Astrocyte (in vitro differentiated cells and primary cell): ENCODE results near the gene PTPRN2. TPM values are rescaled to one million over a fixed set of nuclear protein-coding genes. Genes with fewer than 3 reads are reported as not detected.
A peak's percentile ranks its signal among the peaks of the same experiment; 100 is the strongest.

ENCODE experiments used
- DNase-seq: peaks from one replicate; pipeline ENCODE4 v3.0.0-alpha.2; 2010; ENCODE audit warnings: low read depth
- FAIRE-seq: peaks from 2 replicates; lab custom pipeline; 2011; peaks lifted over from hg19 to GRCh38; lab: Jason Lieb, UNC
- H2AFZ ChIP-seq: 2 replicates; pipeline ENCODE4 v1.6.0; 2012; ENCODE audit warnings: low read depth, low read length, inconsistent platforms
- H3K27ac ChIP-seq: 2 replicates; pipeline ENCODE4 v1.5.1; 2011; ENCODE audit warnings: low read depth, low read length, inconsistent platforms
- H3K27me3 ChIP-seq: 2 replicates; pipeline ENCODE4 v1.6.0; 2011; ENCODE audit warnings: low read length, inconsistent platforms; ENCODE audit not compliant: insufficient read depth
- H3K36me3 ChIP-seq: 2 replicates; pipeline ENCODE4 v1.5.1; 2011; ENCODE audit warnings: low read length, inconsistent platforms; ENCODE audit not compliant: insufficient read depth
- H3K4me1 ChIP-seq: 2 replicates; pipeline ENCODE4 v1.5.1; 2011; ENCODE audit warnings: low read length, inconsistent platforms; ENCODE audit not compliant: insufficient read depth
- H3K4me2 ChIP-seq: 2 replicates; pipeline ENCODE4 v1.6.0; 2012; ENCODE audit warnings: low read length, inconsistent platforms
- H3K4me3 ChIP-seq: 2 replicates; pipeline ENCODE4 v1.5.1; 2011; ENCODE audit warnings: low read depth, mild to moderate bottlenecking, low read length, inconsistent platforms; ENCODE audit not compliant: insufficient read depth
- H3K79me2 ChIP-seq: 2 replicates; pipeline ENCODE4 v1.6.0; 2012; ENCODE audit warnings: mild to moderate bottlenecking, low read length, inconsistent platforms; ENCODE audit not compliant: insufficient read depth
- H3K9ac ChIP-seq: 2 replicates; pipeline ENCODE4 v1.6.0; 2012; ENCODE audit warnings: mild to moderate bottlenecking, low read length, inconsistent platforms
- H3K9me3 ChIP-seq: 2 replicates; pipeline ENCODE4 v1.5.1; 2012; ENCODE audit warnings: low read depth, mild to moderate bottlenecking, low read length, inconsistent platforms; ENCODE audit not compliant: insufficient read depth
- H4K20me1 ChIP-seq: 2 replicates; pipeline ENCODE4 v1.6.0; 2012; ENCODE audit warnings: low read length, inconsistent platforms; ENCODE audit not compliant: insufficient read depth
- H3K27ac Mint-ChIP-seq: one replicate; pipeline ENCODE4 v1.8.0; 2021; ENCODE audit warnings: mild to moderate bottlenecking, mixed read lengths; ENCODE audit not compliant: unreplicated experiment
- H3K27me3 Mint-ChIP-seq: one replicate; pipeline ENCODE4 v1.8.0; 2021; ENCODE audit warnings: low read depth, mixed read lengths; ENCODE audit not compliant: unreplicated experiment
- H3K36me3 Mint-ChIP-seq: one replicate; pipeline ENCODE4 v1.8.0; 2021; ENCODE audit warnings: low read depth, mixed read lengths; ENCODE audit not compliant: unreplicated experiment
- H3K4me1 Mint-ChIP-seq: one replicate; pipeline ENCODE4 v1.8.0; 2021; ENCODE audit warnings: low read depth, mixed read lengths; ENCODE audit not compliant: unreplicated experiment
- H3K4me3 Mint-ChIP-seq: one replicate; pipeline ENCODE4 v1.8.0; 2021; ENCODE audit warnings: mild to moderate bottlenecking, moderate library complexity, mixed read lengths; ENCODE audit not compliant: unreplicated experiment
- H3K9me3 Mint-ChIP-seq: one replicate; pipeline ENCODE4 v1.8.0; 2021; ENCODE audit warnings: mild to moderate bottlenecking, mixed read lengths; ENCODE audit not compliant: unreplicated experiment
- EZH2 ChIP-seq: IDR thresholded peaks from 2 replicates; pipeline ENCODE4 v1.6.1; 2012; ENCODE audit warnings: mild to moderate bottlenecking, low read length, inconsistent platforms; ENCODE audit not compliant: insufficient read depth
- total RNA-seq: library from RNA; stranded (reverse); gene quantifications from 2 replicates; pipeline ENCODE4 v1.2.1, GENCODE V29; 2021
- TF ChIP-seq, protein P1 (sequence below): IDR thresholded peaks from 2 replicates; pipeline ENCODE4 v1.5.1; 2011; ENCODE audit warnings: low read depth, mild to moderate bottlenecking, inconsistent platforms, low read length, moderate library complexity; ENCODE audit not compliant: insufficient read depth

The PTPRN2 gene
- total RNA-seq, 1 donor from 2014 or later: 0.09 TPM

DNA sequence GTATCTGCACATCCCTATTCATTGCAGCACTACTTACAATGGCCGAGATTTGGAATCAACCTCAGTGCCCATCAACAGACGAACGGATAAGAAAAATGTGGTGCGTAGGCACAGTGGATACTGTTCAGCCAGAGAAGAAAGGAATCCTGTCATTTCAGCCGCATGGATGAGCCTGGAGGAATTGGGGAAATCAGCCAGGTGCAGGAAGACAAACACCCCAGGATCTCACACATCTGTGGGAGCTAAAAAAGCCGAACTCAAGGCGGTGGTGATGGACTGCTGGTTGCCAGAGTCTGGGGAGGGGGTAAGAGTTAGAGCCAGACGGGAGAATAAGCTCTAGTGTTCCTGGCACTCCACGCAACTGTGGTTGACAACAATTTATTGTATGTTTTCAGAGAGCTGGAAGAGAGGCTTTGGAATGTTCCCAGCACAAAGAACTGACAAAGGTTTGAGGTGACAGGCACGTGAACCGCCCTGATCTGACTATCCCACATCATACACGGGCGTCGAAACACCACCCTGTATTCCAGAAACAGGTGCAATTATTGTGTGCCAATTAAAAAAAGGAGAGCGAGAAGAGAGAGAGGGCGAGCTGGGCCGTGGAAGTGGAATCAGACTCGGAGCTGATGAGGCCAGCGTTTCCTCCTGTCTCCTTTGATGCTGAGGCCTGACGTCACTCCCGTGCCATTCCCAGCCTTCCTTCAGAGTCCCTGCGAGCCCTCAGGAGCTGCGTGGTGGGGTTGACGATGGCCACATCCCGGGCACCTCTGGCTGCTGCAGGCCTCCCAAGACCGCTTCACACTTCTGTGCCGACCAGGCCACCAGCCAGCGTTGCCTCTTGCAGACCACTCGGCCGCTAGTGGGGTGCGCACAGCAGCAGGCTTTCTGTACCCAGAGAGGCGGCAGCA, 1061.4 kb downstream of the PTPRN2 start:
- DNase-seq: peak; percentile 2
- H3K36me3 Mint-ChIP-seq: no peaks in the 10 kb centered on the region
- FAIRE-seq: no peak
- no peak overlapping the region for H3K4me3 Mint-ChIP-seq
- Histone ChIP-seq H3K9ac (no peak overlapping the region), H2AFZ (peak overlapping the region; percentile 1), H3K27ac (no peak overlapping the region), H3K4me2 (peak overlapping the region; percentile 5), H3K4me1 (no peaks in the 10 kb centered on the region), H4K20me1 (no peaks in the 10 kb centered on the region), H3K4me3 (no peak overlapping the region), H3K9me3 (no peaks in the 10 kb centered on the region), H3K27me3 (peaks cover 4% of the 10 kb centered on the region), H3K79me2 (no peaks in the 10 kb centered on the region), H3K36me3 (no peaks in the 10 kb centered on the region)
- H3K9me3 Mint-ChIP-seq: peaks cover 24% of the 10 kb centered on the region
- no peaks in the 10 kb centered on the region for H3K4me1 Mint-ChIP-seq
- no peak overlapping the region for H3K27ac Mint-ChIP-seq
- no peak for TF ChIP-seq EZH2
- TF ChIP-seq, protein P1, sequence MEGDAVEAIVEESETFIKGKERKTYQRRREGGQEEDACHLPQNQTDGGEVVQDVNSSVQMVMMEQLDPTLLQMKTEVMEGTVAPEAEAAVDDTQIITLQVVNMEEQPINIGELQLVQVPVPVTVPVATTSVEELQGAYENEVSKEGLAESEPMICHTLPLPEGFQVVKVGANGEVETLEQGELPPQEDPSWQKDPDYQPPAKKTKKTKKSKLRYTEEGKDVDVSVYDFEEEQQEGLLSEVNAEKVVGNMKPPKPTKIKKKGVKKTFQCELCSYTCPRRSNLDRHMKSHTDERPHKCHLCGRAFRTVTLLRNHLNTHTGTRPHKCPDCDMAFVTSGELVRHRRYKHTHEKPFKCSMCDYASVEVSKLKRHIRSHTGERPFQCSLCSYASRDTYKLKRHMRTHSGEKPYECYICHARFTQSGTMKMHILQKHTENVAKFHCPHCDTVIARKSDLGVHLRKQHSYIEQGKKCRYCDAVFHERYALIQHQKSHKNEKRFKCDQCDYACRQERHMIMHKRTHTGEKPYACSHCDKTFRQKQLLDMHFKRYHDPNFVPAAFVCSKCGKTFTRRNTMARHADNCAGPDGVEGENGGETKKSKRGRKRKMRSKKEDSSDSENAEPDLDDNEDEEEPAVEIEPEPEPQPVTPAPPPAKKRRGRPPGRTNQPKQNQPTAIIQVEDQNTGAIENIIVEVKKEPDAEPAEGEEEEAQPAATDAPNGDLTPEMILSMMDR: no peak
- H3K27me3 Mint-ChIP-seq: no peaks in the 10 kb centered on the region

DNA sequence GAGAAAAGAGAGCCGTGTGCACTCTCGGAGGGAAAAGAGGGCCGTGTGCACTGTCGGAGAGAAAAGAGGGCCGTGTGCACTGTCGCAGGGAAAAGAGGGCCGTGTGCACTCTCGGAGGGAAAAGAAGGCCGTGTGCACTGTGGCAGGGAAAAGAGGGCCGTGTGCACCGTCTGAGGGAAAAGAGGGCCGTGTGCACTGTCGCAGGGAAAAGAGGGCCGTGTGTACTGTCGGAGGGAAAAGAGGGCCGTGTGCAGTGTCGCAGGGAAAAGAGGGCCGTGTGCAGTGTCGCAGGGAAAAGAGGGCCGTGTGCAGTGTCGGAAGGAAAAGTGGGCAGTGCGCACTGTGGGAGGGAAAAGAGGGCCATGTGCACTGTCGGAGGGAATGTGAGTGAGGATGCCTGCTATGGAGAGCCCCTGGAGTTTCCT, 1062.1 kb downstream of the PTPRN2 start:
- Histone ChIP-seq H3K9me3 (no peaks in the 10 kb centered on the region), H4K20me1 (no peaks in the 10 kb centered on the region), H3K4me3 (no peak overlapping the region), H3K36me3 (no peaks in the 10 kb centered on the region), H3K9ac (no peak overlapping the region), H3K27ac (no peak overlapping the region), H2AFZ (no peak overlapping the region), H3K4me1 (no peaks in the 10 kb centered on the region), H3K4me2 (no peak overlapping the region), H3K79me2 (no peaks in the 10 kb centered on the region), H3K27me3 (peaks cover 4% of the 10 kb centered on the region)
- TF ChIP-seq EZH2: no peak
- TF ChIP-seq, protein P1: no peak
- H3K36me3 Mint-ChIP-seq: no peaks in the 10 kb centered on the region
- no peak overlapping the region for H3K4me3 Mint-ChIP-seq
- no peaks in the 10 kb centered on the region for H3K27me3 Mint-ChIP-seq
- no peak overlapping the region for H3K27ac Mint-ChIP-seq
- no peaks in the 10 kb centered on the region for H3K4me1 Mint-ChIP-seq
- DNase-seq: no peak
- no peak for FAIRE-seq
- peaks cover 26% of the 10 kb centered on the region for H3K9me3 Mint-ChIP-seq

DNA sequence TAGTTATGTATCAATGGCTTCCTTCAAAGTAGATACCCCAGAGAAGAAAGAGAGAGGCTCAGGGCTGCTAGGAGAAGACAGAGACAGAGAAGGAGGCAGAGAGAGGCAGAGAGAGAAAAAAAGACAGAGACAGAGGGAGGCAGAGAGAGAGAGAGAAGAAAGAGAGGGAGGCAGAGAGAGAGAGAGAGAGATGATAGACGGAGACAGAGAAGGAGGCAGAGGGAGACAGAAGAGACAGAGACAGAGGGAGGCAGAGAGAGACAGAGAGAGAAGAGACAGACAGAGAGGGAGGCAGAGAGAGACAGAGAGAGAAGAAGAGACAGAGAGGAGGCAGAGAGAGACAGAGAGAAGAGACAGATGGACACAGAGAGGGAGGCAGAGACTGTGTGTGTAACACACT, 1062.9 kb downstream of the PTPRN2 start:
- H3K9me3 ChIP-seq: no peaks in the 10 kb centered on the region
- H3K36me3 Mint-ChIP-seq: no peaks in the 10 kb centered on the region
- peaks cover 26% of the 10 kb centered on the region for H3K9me3 Mint-ChIP-seq
- no peak overlapping the region for H3K4me3 Mint-ChIP-seq
- DNase-seq: no peak
- FAIRE-seq: no peak
- H3K27me3 ChIP-seq: peaks cover 4% of the 10 kb centered on the region
- TF ChIP-seq EZH2: no peak
- TF ChIP-seq, protein P1: no peak
- H3K36me3 ChIP-seq: no peaks in the 10 kb centered on the region
- no peak overlapping the region for H3K4me3 ChIP-seq
- no peak overlapping the region for H3K27ac Mint-ChIP-seq
- H3K27ac ChIP-seq: no peak overlapping the region
- H3K27me3 Mint-ChIP-seq: no peaks in the 10 kb centered on the region
- no peaks in the 10 kb centered on the region for H4K20me1 ChIP-seq
- H3K4me1 ChIP-seq: no peaks in the 10 kb centered on the region
- H2AFZ ChIP-seq: no peak overlapping the region
- no peaks in the 10 kb centered on the region for H3K79me2 ChIP-seq
- no peak overlapping the region for H3K4me2 ChIP-seq
- no peak overlapping the region for H3K9ac ChIP-seq
- H3K4me1 Mint-ChIP-seq: no peaks in the 10 kb centered on the region
